NOMO-1 (cell line): Measurements from ENCODE around the gene PMAIP1.

ENCODE experiments used
- DNase-seq, 2 experiments: peaks; one replicate each; lab custom pipeline; 2025; ENCODE audit not compliant: unreplicated experiment in 2 of 2; lab: John Stamatoyannopoulos, UW

Gene PMAIP1

DNA sequence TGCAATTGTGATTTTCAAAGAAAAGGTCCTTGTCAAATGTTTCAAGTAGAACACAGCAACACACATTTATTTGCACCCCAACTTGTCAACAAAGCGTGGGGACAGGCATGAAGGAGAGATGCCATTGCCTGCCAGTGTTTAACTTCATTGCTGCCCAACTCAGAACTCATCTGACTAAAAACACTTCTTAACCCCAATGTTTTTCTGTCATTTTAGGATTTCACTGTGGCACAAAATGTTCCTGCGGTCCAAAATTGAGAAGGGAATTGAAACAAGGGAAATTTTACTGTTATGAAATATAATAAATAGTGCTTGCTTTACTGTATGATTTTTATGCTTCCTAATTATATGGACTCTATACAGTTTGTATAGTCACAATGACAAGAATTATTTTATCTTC lies 45.7 kb downstream of the PMAIP1 start:
- no peak for DNase-seq

DNA sequence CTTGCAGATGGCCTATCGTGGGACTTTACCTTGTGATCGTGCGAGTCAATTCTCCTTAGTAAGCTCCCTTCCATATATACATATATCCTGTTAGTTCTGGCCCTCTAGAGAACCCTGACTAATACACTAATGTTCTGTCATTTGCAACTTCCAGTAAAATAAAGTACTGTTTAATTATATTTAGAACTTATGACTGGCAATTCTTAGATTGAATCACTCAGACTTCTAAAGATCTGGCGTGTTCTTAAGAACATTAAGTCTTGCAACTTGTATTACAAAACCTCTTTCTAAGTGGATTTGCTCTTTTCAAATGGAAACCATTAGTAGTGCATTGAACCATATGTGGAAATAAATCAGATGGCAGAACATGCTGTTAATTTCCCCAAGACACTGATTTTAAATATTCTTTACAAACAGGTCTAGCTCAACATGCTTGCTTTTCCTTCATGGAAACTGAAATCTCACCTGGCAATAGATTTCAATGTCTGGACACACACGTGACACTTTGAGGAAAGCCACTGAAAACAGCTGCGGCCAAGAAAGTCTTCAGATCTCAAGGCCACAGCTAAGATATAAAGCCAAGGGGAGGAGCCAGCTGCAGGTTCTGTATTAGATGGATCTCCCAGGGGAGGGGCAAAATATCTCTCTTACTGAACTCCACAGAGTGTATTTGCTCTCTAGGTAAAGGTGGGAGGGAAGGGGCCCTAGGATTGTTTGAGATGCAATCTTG lies 50.6 kb downstream of the PMAIP1 start:
- no peak for DNase-seq

DNA sequence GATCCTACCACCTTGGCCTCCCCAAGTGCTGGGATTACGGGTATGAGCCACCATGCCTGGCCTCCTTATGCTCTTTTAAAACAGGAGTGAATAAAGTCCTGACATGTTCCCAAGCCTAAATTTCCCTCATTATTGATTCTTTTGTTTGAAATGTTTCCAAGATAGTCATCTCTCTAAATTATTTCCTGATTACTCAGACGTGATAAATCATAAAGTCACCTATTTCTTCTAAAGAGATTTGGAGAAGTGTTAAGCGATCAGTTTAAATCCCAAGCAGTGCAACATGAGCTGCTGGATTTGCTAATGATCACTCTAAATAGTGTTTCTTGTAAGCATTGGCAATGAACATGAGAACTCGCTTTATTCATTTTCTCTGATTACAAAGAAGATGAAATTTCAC lies 51.8 kb downstream of the PMAIP1 start:
- no peak for DNase-seq

DNA sequence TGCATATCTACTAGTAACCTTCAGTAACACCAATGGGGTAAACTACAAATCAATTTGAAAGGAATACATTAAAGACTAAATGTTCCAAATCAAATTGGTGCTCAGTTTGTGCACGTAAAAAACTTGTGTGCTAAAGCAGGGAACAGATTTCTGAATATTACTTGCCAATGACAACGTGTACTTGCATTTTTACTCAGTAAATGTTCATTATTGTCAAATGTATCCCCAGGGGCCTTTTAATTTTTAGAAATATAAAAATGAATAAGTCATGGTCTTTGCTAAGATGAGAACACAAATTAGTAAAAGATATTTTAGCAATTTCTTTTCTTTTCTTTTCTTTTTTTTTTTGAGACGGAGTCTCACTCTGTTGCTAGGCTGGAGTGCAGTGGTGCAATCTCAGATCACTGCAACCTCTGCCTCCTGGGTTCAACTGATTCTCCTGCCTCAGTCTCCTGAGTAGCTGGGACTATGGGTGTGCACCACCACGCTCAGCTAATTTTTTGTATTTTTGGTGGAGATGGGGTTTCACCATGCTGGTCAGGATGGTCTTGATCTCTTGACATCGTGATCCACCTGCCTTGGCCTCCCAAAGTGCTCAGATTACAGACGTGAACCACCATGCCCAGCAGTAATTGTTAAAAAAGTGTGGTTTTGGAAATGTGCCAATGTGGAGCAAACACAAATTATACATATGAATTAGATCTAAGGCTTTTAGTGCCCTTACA lies 52.6 kb downstream of the PMAIP1 start:
- no peak for DNase-seq
